Right lobe of liver (tissue), 6 donors: Measurements from ENCODE around the gene COL5A1. TPM values are rescaled to one million over a fixed set of nuclear protein-coding genes. Genes with fewer than 3 reads are reported as not detected.

Experiments
- ATAC-seq, 4 donors: fragments of 200-7000 bp; cut with Tn5 transposase; one replicate each; pipeline ENCODE4 v1.9.1; 2020; ENCODE audit warnings: mild to moderate bottlenecking in 4 of 4, moderate library complexity in 4 of 4
- DNase-seq, 3 donors: peaks; one replicate each; pipeline ENCODE4 v3.0.0-alpha.2; 2020
- H3K27ac ChIP-seq, 3 donors: fragments of 200-600 bp; one replicate each; pipeline ENCODE4 v1.8.0; 2022
- H3K27me3 ChIP-seq, 2 donors: fragments of 200-600 bp; one replicate each; pipeline ENCODE4 v1.8.0; 2022
- H3K36me3 ChIP-seq, 4 donors: fragments of 200-600 bp; sonication (generic) in 1 of 4; one replicate each; pipeline versions ENCODE4 v1.5.1 to v1.8.0; 2017 to 2022; ENCODE audit warnings: control low read depth in 1 of 4
- H3K4me1 ChIP-seq, 4 donors: fragments of 200-600 bp; sonication (generic) in 1 of 4; one replicate each; pipeline versions ENCODE4 v1.5.1 to v1.8.0; 2017 to 2022; ENCODE audit warnings: control low read depth in 1 of 4
- H3K4me3 ChIP-seq, 3 donors: fragments of 200-600 bp; one replicate each; pipeline ENCODE4 v1.8.0; 2022
- H3K9me3 ChIP-seq, 4 donors: fragments of 200-600 bp; sonication (generic) in 1 of 4; one replicate each; pipeline versions ENCODE4 v1.5.1 to v1.8.0; 2017 to 2022; ENCODE audit warnings: control low read depth in 1 of 4
- CTCF ChIP-seq, 4 donors: fragments of 200-600 bp in 3 of 4; fragments of 450-650 bp in 1 of 4; IDR thresholded peaks; one replicate each; pipeline versions ENCODE4 v1.5.1 to v1.8.0; 2016 to 2022; ENCODE audit warnings: antibody characterized with exemption in 4 of 4, mild to moderate bottlenecking in 2 of 4
- POLR2A ChIP-seq: fragments of 450-650 bp; IDR thresholded peaks from one replicate; pipeline ENCODE4 v1.6.1; 2017; ENCODE audit warnings: antibody characterized with exemption, mild to moderate bottlenecking
- WGBS: methylation state at CpG from one replicate; pipeline ENCODE4 v1.1.6; 2018; ENCODE audit warnings: low coverage, low lambda C conversion rate; ENCODE audit not compliant: insufficient coverage; ENCODE audit errors: missing lambda C conversion rate; 5-methylcytosine and 5-hydroxymethylcytosine counted together
- intact Hi-C, 2 donors: fragments of 100-400 bp; cut with DNase I; formaldehyde crosslinking; loops; one replicate each; pipeline versions ENCODE4 v1.11.2 to v1.14.1; 2022
- total RNA-seq, 6 experiments: library from RNA; depleted of rRNA in 2 of 6; stranded (reverse); fragments of >200 nt in 2 of 6; fragmentation: NEBNext Ultra II Directional in 3 of 6; extraction: Animal tissue kit (Norgen Biotek cat#: 25700) in 3 of 6; gene quantifications; one replicate each; pipeline versions ENCODE4 v1.1.0 to v1.2.4, GENCODE V29; 2016 to 2023
- donor health status: DM: no; HTN: yes; CAD: no.
- donor health status: DM: no; HTN: no; CAD: no.
- donor health status: DM: no; HTN: no; CAD: no.
- donor health status: DM: no; HTN: yes; CAD: no.
- donor health status: DM: no; HTN: yes; CAD: no.

COL5A1 gene
- total RNA-seq, 6 experiments from 2014 or later: 1.5 to 17.0 (median 7.7) TPM

DNA sequence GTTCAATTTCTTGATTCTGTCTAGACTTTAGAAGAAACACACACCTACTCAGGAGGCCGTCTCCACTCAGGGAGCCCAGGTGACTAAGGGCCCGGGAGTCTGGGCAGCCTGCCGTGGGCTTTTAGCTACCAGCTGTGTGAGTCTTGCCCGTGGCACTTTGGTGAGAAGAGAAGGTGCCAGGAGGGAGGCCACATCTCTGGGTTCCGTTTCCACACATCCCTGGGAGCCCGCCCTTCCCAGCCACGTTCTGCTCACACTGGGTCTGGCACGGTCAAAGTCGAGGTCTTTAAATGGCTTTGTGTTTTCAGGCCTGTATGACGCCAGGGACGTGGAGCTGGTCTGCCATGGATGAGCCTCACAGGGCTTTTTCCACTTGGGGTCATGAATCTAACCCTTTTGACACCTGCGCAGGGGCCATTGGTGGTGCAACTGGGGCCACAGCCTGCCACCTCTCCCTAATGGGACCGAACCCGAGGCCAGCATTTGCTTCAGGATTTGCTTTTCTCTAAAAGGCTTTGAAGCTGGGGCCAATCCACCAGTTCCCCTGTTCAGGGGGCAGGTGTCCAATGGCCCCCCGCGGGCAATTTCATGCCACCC, 221.8 kb downstream of the COL5A1 start:
- intact Hi-C loops: no loop called here
- no peak for TF ChIP-seq CTCF (IDR thresholded peaks at IDR 0.05)
- no peak for TF ChIP-seq POLR2A
- Histone ChIP-seq H3K9me3 (no peaks in the 10 kb centered on the region), H3K4me1 (no peaks in the 10 kb centered on the region), H3K27ac (no peak overlapping the region), H3K27me3 (no peaks in the 10 kb centered on the region), H3K36me3 (no peaks in the 10 kb centered on the region), H3K4me3 (no peak overlapping the region)
- peak in 1 of 3 donors; percentile 31 for DNase-seq
- WGBS: 60% methylated on average over 6 of the region's 16 CpGs
- ATAC-seq: no peak

GRCh38 chr9:134863941-134864820, 222.6 kb downstream of the COL5A1 start:
- TF ChIP-seq CTCF (IDR thresholded peaks at IDR 0.05): no peak
- TF ChIP-seq POLR2A: no peak

GRCh38 chr9:134864821-134865190, 223.2 kb downstream of the COL5A1 start:
- no peaks in the 10 kb centered on the region for H3K36me3 ChIP-seq
- peak in 1 of 3 donors; percentile 40 for DNase-seq
- WGBS: 87% methylated on average over 8 of the region's 13 CpGs
- no peak overlapping the region for H3K27ac ChIP-seq
- H3K27me3 ChIP-seq: no peaks in the 10 kb centered on the region
- no peak overlapping the region for H3K4me3 ChIP-seq
- no peak for ATAC-seq
- no peak for TF ChIP-seq CTCF (IDR thresholded peaks at IDR 0.05)
- TF ChIP-seq POLR2A: no peak
- H3K9me3 ChIP-seq: no peaks in the 10 kb centered on the region
- no peaks in the 10 kb centered on the region for H3K4me1 ChIP-seq
- intact Hi-C loops: no loop called here

More at GRCh38 chr9:134863941-134864820, 222.6 kb downstream of the COL5A1 start:
- Histone ChIP-seq H3K27me3 (no peaks in the 10 kb centered on the region), H3K36me3 (no peaks in the 10 kb centered on the region), H3K4me3 (no peak overlapping the region), H3K4me1 (no peaks in the 10 kb centered on the region), H3K9me3 (no peaks in the 10 kb centered on the region), H3K27ac (no peak overlapping the region)
- intact Hi-C loops: no loop called here
- peak in 1 of 3 donors; percentile 68 for DNase-seq
- 51% methylated on average over 8 of the region's 28 CpGs for WGBS
- ATAC-seq: peak in 2 of 4 donors; percentile 18 to 43

GRCh38 chr9:134867917-134868750, 226.5 kb downstream of the COL5A1 start:
- H3K9me3 ChIP-seq: no peaks in the 10 kb centered on the region
- no peaks in the 10 kb centered on the region for H3K36me3 ChIP-seq
- ATAC-seq: no peak
- TF ChIP-seq CTCF (IDR thresholded peaks at IDR 0.05) (no peak), POLR2A (no peak)
- DNase-seq: peak in 1 of 3 donors; percentile 40
- no peak overlapping the region for H3K4me3 ChIP-seq
- intact Hi-C loops: no loop called here
- H3K4me1 ChIP-seq: no peaks in the 10 kb centered on the region
- WGBS: 85% methylated on average over 13 of the region's 22 CpGs
- H3K27ac ChIP-seq: no peak overlapping the region
- H3K27me3 ChIP-seq: no peaks in the 10 kb centered on the region
